Ammon's horn (tissue), 1 donor: Measurements from ENCODE around the gene RBM28.

Experiments
- DNase-seq: peaks from one replicate; pipeline ENCODE4 v3.0.0-alpha.2; 2016; ENCODE audit warnings: low spot score

The RBM28 gene

DNA sequence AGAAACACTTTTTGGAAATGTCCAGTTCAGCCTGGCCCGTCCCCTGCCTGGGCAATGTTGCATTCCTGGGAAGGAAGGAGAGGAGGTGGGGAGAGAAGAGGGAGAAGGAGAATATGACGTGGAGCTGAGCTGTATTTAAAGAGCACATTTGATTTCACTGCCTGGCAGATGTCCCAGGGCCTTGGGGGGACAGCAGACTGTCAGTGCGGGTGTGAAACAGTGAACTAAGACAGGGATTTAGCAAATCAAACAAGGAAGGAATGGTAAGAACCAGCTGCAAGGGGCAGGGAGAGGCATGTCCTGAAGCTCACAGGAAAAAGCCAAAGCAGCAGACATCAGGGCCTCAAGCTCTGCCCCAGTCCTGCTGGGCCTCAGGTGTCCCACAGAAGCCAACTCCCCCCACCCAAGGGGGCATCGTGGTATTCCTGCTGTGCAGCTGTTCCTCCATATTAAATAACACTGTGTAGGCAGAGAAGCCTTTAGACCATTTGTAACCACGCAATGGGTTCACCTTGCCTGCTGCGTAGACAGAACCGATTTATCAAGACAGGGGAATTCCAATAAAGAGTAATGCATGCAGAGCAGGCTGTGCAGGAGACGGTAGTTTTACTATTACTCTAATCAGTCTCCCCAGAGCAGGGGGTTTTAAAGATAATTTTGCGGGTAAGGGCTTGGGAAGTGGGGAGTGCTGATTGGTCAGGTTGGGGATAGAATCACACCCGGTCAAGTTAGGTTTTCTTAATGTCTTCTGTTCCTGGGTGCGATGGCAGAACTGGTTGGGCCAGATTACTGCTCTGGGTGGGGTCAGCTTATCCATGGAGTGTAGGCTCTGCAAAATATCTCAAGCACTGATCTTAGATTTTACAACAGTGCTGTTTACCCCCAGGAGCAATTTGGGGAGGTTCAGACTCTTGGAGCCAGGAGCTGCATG is 84.3 kb downstream of the RBM28 start:
- no peak for DNase-seq

GRCh38 chr7:128257458-128257857 is 86.2 kb downstream of the RBM28 start:
- DNase-seq = no peak

GRCh38 chr7:128255271-128255670 is 88.4 kb downstream of the RBM28 start:
- DNase-seq = no peak

DNA sequence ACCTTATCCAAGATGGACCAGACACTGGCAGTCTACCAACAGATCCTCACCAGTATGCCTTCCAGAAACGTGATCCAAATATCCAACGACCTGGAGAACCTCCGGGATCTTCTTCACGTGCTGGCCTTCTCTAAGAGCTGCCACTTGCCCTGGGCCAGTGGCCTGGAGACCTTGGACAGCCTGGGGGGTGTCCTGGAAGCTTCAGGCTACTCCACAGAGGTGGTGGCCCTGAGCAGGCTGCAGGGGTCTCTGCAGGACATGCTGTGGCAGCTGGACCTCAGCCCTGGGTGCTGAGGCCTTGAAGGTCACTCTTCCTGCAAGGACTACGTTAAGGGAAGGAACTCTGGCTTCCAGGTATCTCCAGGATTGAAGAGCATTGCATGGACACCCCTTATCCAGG is 89.2 kb downstream of the RBM28 start:
- DNase-seq = no peak

DNA sequence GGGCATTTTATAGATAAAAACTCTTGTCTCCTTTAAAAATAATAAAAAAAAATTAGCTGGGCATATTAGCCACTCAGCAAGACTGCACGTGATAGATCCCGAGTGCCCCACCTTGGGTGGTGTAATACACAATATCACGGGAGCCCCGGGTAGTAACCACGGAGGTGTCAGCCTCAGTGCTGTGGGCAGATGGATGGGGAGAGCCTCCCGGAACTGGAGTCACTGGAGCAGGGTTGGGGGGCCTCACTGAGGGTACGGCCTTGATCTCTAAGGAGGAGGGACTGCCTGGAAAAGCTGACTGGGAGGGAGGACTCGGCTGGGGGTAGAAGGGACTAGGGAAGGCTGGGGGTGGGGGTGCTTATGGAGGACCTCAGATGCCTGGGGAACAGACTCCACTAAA is 90.0 kb downstream of the RBM28 start:
- no peak for DNase-seq

- no peak for DNase-seq
These were observed 92.4 kb downstream of the RBM28 start for GRCh38 chr7:128251337-128251736.
